DMS153 treated with DMSO at 0.1 percent for 48 hours (cell line): ENCODE measurements around the gene AQP12A.

Experiments
- DNase-seq: peaks from one replicate; lab custom pipeline; 2025; ENCODE audit not compliant: unreplicated experiment; lab: John Stamatoyannopoulos, UW

AQP12A gene

DNA sequence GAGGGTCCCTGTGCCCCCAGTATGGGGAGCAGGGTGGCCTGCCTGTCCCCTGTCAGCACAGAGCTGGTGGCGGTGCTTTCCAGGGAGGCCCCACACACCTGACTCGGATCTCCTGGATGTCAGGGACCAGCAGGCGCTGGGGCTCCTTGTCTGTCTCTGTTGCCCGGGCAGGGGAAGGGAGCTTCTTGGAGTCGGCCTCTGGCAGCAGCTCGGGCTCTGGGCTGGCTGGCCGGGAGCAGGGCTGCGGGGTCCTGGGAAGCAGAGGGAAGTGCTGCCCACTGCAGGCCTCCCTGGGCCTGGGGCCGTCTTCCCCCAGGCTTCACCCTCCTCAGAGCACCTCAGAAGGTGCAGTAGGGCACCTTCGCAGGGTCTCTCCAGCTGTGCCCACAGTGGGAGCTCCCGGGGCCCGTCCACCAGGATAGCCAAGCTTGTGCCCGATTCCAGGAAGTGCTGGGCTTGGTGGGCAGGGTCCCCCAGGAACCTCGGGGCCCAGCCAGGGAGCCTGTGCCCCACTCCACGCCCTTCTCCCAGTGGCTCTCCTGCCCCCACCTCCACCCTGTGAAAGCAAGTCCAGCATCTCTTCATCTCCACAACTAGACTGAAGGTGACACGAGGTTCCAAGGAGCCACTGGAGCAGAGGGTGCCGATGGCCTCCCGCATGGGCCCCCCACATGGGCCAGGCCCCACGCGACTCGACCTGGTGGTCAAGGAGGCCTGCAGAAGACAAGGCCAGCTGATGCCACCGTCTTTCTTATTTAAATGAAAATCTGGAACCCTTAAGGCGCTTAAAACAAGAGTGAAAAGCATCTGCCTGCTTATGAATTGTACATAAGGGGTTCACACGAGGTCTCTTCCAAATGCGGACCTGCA lies 28.2 kb downstream of the AQP12A start:
- DNase-seq, result no peak

DNA sequence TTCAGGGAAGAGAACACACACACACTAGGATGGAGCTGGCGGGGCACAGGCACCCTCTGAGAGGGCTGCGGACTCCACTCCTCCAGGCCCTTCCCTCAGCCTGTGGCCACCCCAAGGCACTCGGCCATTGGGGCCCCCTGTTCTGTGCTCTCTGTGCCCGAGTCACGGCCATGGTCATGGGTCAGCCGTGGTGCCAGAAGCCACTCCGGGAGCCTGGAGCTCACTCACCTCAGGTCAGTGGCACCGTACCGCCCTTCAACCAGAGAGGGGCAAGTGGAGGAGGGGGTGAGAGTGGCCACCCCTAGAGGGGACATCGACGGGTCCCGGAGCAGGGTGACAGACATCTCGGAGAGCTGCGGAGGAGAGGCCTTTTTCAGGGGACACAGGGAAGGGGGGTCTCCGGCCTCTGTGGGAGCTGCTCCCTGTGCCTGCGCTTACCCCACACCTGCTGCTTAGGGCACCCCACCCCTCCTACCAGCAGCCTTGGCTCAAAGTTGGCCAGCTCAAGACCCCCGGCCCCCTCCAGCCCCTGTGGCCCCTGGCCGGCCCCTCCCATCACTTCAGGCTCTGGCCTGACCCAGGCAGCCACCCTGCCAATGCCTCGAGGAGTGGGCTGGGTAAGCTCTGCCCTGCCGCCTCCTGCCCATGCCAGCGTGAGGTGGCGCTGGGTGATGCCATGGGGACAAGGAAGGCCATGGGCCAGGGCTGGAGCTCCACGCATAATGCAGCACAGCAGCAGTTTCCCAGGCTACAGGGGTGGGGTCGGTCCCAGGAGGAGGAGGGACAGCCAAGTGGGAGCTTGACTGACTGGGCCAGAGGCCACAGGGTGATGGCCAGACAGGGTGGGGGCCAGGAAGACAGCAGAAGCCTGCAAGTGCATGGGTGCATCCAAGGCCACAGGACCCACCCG lies 29.3 kb downstream of the AQP12A start:
- no peak for DNase-seq

DNA sequence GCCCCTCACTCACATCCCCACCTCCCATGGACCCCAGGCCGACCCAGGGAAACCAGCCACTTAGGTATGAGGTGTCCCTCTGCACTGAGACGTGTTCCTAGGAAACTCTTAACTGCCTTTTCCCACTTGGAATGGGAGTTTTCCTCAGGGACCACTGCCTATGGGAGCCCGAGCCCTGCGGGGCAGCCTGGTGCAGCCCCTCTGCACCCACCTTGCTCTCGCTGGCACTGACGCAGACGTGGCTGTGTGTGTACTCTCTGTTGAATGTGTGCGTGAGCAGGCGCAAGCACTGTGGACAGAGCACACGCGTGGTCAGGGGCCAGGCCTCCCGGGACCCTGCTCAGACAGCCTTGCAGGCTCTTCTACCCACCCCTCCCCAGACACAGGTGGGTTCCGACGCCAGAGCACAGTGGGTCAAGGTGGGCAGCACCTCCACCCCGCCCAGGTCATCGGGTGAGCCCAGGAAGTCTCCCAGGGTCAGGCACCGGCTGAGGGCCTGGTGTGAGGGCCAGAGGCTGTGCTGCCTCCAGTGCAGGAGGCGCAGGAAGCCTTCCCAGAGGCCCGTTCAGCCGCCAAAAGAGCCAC lies 30.0 kb downstream of the AQP12A start:
- no peak for DNase-seq

DNA sequence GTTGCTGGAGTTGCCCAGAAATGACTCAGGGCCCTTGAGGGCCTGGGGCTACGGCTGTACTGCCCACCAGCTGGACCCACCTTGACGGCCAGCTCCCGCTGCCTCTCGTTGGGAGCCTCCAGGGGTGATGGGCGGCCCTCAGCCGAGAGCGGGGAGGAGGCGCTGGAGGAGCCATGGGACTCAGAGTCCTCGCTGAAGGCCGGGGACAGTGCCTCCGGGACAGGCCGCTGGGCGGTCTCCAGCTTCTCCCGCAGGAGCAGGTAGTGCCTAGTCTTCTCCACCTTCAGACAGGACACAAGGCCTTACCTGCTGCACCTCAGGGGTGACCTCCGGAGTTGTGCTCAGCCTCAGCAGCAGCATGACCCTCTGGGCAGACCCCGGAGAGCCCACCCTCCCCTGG lies 30.7 kb downstream of the AQP12A start:
- no peak for DNase-seq

DNA sequence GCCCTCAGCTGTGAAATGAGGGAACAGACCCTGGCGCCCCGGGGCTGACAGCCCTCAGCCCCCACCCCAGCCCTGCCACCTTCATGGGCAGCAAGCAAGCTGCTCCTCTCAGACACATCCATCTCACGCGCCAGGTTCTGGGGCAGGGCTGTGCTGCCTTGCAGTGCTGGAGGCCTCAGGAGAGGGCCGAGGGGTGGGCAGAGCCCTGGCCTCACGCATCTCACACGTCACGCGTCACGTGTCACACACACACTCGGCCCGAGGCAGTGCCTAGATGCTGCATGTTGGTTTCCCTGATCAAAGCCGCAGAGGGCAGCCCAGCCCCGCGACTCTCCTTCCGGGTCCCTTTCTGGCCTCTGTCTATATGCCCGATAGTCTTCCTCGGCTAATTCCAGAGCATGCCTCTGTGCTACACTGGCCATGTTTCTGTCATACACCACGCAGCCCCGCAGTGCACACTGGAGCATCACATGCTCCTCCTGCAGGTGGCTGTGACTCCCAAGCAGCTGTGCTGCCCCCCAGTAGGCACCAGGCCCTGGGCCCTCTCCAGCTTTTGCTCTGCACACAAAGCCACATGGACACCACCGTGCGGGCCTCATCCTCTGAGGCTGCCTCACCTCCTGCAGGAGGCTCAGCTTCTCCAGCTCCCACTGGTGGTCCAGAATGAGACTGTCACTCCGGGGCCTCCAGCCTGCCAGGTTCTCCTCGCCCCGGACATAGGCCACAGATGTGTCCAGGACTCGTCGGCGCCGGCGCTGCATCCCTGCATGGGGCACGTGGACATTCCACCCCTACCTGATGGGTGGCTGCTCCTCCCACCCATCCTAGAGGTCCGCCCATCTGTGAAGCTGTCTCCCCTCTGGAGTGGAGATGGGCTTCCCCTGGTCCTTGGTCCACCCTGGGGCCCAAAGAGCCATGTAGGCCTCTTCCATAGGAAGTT lies 31.4 kb downstream of the AQP12A start:
- DNase-seq, result no peak

DNA sequence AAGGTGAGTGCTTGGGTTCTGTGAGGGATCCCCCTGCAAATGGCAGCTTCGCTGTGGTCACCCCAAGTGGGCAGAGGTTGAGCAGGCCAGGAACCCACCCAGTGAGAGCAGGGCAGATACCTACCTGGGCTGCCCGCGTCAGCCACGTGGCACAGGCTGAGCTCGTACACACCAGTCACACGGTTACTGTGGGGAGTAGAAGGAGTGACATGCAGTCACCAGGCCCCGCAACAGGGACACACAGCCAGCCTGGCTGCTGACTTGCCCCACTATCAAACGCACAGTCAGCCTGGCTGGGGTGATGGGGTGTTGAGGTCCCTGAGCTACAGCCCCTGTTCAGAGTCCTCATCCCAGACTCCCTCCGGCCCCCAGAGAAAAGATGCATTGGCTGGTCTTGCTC lies 32.2 kb downstream of the AQP12A start:
- no peak for DNase-seq

DNA sequence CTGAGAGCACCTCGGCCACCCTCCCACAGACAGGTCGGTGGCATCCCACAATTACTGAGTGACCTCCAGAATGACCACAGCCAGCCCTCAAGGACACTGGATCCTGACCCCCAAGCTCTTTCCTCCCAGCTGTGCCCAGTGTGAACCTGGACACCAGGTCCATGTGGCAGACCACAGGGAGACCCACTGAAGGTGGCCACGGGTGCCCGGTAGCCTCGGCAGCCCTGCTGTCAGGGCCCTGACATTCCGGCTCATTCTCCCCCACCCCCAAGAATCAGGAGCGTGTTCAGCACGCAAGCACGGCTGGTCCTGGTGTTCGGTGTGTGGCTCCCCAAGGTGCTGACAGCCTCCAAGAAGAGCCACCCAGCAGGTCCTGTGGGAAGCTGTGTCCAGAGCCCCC lies 32.8 kb downstream of the AQP12A start:
- no peak for DNase-seq

DNA sequence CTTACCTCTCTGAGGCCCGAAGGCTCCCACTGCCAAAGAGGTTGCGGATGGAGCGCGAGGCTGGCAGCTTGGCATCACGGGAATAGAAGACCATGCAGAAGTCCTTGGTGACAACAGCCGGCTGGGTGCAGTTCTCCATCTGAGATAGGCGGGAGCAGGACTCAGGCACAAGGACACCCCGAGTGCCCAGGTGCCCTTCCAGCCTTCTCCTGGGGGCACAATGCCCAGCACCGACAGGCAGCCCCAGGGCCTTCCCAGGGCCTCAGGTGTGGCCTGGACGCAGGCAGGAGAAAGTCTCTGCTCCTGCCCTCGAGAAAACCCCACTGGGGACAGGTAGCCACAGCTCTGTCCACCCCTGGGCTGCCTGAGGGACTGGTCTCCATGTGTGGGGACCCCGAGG lies 33.6 kb downstream of the AQP12A start:
- no peak for DNase-seq

DNA sequence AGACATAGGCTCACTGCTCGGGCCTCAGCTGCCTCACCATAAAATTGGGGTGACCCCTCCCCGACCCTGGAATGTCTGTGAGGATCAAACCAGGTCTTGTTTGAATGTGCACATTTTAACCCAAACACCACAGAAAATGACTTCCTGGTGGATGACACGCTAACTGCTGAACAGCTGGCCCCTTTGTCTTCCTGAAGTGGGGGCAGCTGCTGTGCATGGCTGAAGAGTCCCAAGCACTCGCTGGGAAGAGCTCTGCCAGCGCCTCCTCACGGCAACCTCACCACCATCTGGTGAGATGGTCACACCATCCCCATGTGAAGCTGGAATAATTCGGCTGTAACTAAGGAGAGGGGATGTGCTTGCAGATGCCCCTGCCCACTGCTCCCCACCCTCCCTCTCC lies 34.0 kb downstream of the AQP12A start:
- DNase-seq, result no peak

DNA sequence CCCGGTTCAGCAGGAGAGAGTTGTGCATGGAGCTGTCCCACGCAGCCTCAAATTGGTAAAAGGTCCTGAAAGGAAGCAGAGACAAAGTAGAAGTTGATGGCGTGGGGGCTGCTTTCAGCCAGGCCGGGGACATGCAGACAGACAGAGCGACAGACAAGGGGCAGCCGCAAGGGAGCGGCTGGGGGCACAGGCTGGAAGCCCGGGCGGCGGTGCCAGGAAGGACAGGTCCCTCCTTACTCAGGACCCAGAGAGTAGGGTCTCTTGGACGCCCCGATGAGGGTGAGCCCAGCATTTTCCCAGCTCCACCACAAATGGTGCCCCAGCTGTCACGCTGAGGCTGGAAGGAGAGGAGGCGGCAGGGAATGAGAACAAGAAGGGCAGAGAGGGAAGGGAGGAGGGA lies 35.2 kb downstream of the AQP12A start:
- DNase-seq, result no peak

DNA sequence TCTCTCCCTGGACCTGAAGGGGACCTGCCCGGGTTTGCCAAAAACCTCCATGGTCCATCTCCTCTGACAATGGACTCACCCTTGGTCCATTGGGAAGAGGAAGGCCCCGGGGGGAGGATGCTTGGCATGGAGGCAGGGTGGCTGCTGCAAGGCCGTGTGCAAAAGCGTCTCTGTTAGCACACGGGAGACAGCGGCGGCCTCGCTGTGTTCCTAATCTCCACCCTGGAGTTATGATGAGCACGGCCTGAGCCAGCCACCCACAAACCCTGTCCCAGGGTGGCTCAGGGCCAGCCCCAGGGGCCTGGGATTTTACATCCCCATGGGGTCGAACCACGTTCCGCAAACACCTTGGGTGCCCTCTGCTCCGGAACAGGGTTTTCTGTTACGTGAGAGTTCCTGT lies 35.8 kb downstream of the AQP12A start:
- DNase-seq, result no peak

DNA sequence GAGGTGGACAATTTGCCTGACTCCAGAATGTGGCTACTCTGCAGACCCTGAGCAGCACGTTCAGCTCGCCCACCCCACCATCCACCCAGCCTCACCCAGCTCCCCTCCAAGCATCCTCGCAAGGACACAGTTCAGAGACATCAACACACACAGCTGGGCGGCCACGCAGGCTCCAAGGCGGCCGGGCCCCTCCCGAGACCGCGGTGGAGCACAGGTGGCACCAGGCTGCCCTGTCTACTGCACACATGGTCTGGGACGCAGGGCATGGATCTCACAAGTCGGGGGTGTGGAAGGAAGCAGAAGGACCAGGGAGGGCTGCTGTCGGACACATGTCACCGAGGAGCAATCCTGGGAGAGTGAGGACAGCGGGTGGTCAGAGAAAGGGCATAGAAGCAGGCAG lies 36.2 kb downstream of the AQP12A start:
- no peak for DNase-seq

DNA sequence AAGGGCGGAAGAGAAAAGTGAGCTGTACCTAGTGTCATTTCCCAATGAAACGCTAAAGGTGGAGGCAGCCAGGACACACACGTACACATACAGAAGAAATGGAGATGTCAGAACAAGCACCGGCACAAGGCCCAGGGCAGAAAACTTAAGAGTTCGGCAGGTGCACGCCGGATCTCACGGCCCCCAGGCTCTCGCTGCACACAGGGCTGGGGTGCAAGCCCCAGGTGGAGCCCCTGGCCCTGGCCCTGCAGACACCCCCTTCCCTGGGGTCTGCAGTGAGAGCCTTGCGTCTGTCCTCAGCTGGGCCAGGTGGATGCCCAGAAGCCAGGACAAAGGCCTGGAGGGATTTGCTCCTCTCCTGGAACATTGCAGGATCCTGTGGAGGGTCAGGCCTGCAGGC lies 36.7 kb downstream of the AQP12A start:
- DNase-seq, result no peak

DNA sequence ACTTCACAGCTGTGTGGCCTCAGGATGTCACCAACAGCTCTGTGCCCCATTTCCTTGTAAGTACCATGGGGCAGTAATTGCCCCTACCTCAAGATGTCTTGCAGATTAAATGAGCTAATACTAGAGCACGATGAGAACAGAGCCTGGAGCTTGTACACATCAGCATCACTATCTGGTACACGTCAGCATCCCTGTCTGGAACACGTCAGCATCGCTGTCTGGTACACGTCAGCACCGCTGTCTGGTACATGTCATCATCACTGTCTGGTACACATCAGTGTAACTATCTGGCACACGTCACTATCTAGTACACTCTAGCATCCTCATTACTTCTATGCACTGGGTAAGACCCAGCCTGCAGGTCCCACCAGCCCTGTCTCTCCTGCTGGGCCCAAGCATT lies 37.2 kb downstream of the AQP12A start:
- no peak for DNase-seq

DNA sequence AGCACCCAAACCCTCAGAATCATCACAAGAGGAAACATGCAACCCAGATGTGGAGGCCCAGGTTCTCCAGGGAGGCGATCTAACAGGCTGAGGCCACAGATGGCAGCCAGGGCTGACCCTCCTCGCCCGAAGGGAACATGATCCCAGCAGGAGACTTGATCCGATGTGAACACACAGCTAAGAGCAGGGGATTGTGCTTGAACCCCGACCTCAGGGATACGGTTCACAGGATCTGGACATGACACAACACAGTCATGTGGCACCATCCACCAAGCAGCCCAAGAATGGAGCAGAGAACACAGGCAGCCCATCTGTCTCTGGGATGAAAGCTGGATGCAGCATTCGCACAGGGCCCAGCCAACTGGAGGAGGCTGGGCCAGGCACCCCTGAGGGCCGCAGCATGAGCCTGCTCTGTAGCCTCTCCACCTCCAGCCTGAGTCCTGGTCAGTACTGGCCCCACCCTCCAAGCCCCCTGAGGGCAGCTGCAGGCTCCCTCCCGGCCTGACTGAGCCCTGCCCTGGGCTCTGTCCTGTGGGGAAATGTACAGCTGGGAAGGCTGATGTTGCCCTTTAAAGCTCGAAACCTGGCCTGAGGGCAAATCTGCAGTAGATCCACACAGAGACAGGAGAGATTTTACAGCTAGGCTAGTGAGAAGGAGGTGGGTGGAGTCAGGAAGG lies 39.0 kb downstream of the AQP12A start:
- no peak for DNase-seq

DNA sequence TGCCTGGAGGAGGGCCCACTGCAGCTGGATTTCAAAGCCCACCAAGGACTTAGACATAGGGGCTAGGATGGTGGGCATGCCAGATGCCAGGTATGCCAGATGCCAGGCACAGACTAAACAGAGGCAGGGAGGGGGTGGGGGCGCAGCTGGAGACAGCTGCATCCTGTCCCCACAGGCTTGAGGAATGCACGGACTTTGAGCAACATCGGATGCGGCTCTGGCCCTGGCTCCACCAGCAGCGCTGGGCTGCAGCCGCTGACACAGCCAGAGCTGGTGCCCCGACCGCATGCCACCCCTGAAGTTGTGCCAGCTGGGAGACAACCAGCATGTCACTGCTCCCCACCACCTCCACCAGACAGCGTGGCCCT lies 39.5 kb downstream of the AQP12A start:
- DNase-seq, result no peak

DNA sequence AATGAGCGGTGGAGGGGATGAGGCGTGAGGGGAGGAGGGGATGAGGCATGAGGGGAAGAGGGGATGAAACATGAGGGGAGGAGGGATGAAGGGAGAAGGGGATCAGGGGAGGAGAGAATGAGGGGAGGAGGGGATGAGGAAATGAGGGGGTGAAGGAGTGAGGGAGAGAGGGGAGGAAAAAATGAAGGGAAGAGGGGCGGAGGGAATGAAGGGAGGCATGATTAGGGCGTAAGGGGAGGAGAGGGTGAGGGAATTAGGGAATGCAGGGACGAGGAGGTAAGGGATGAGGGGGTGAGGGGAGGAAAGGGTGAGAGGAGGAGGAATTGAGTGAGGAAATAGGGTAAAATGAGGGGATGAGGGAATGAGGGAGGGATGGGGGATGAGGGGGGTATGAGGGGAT lies 40.5 kb downstream of the AQP12A start:
- DNase-seq, result no peak

DNA sequence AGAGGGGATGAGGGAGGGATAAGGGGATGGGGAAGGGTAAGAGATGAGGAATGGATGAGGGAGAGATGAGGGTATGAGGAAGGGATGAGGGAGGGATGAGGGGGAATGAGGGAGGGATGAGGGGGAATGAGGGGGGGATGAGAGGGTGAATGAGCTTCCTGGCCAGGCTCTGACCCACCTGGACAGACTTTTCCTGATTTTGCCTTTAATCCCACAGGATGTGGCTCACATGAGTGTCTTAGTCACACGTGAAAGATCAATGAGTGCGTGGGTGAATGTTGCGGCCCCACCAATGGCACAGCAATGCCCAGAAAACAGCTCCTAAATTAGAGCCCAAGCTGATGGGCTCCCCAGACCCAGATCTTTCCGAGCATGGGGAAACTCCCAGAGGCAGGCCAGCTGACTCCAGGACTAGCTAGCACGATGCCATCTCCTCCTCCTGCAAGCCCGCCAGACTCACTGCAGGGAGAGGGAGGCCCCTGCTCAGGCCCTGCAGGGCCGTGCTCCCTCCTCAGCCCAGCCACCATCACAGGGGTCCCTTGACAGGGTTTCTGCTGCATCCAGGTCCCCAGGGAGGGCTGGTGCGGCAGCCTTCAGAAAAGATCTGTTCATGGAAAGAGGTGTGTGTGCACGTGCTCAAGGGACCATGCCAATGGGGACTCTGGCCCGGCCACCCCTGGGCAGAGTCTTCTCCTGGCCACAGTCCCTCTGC lies 41.4 kb downstream of the AQP12A start:
- DNase-seq, result no peak

DNA sequence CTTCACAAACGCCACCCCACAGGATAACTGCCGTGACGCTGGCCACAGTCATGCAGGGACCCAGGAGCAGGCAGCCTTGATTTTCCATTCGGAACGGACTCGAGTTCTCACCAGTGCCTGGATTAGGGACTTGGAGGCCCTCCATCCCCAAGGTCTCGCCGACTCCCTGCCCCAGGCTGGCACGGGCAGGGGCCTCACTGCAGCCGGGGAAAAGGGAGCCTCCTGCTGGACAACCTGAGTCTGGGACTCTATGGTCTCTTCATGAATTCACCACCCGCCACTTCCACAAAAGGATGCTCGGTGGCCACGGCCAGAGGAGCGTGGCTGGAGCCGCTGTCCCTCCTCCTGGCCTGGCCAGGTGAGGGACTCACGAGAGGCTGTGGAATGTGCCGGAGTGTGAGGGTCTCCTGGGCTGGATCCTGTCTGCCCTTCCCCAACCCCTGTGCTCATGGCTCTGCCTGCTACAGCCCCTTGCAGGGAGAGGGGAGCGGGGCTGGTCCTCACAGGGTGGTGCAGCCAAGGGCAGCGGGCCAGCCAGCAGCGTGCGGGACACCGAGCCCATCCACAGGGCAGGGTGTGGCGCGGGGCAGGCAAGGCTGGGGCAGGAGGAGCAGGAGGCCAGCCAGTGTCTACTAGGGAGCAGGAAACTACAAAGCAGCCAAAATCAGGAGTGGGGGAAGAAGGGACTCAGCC lies 42.3 kb downstream of the AQP12A start:
- DNase-seq, result no peak
